ENCODE data around the gene CCR3.

- TF ChIP-seq CTCF (conservative IDR thresholded peaks at IDR 0.05; ENCODE audit: low read depth, low read length) = no peak
- TF ChIP-seq EZH2 (IDR thresholded peaks at IDR 0.05; ENCODE audit: borderline replicate concordance, low read depth, low read length, poor library complexity, severe bottlenecking) = no peak
These were observed 47.2 kb upstream of the CCR3 start for GRCh38 chr3:46194868-46195553.

Data from A673 (cell line).